ENCODE data around the gene PPP1R12B. TPM values are rescaled to one million over a fixed set of nuclear protein-coding genes. Genes with fewer than 3 reads are reported as not detected.
"Not testable (repeated sequence)": the region's sequence is repeated elsewhere in the genome, so short reads cannot be mapped to it uniquely, and the experiment has no call there.

Gene PPP1R12B
- total RNA-seq, 5 donors from 2014 or later (not counting 1 experiment from before 2014, with no cell fraction given): 24.3 to 40.9 (median 27.0) TPM

DNA sequence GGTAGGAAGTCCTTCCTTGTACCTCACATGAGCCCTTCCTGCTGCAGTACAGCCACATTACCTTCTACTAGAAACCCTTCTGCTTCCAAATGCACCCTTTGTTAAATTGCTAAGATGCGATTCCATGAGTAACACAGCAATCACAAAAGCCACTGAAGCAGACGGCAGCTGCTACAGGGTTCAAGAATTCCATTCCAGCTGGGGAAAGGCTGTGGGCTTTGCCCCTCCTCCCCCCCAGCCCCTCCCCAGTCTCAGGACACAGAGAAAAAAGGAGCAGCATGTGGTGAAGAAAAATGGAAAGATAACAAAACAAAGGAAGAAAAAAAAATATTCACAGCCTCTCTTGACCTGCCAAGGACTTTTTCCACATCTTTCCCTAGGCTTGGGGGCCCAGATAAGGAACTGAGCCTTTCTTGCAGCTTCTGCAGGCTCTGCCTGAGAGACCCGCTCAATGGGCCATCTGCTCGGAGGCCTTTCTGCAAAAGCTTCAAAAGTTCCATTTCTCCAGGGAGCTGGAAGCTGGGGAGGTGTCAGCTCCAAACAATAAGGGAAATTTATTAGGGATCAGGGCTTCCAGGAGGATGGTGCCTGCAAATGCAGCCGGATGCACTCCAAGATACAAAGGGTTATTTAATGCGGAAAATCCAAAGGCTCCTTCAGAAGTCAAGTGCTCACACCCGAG is 289.7 kb downstream of the PPP1R12B start:
- ATAC-seq (replicated peaks in 1 of 4) (no peak), DNase-seq (no peak)
- Histone ChIP-seq H3K4me1 (ENCODE audit: control insufficient read depth in 1 of 2, extremely low read depth in 1 of 2, insufficient read depth in 2 of 2, low read length in 2 of 2) (peaks cover 0 to 13% of the 10 kb centered on the region in 2 experiments), H3K27ac (ENCODE audit: low read length) (no peak overlapping the region), H3K9me3 (no peaks in the 10 kb centered on the region), H3K27me3 (replicated peaks in 1 of 2; ENCODE audit: control insufficient read depth in 2 of 2, extremely low read depth in 1 of 2, insufficient read depth in 2 of 2, low read length in 1 of 2) (peaks cover 6 to 64% of the 10 kb centered on the region in 2 experiments), H3K36me3 (ENCODE audit: control insufficient read depth in 2 of 2, extremely low read depth in 1 of 2, insufficient read depth in 1 of 2, low read length in 1 of 2) (no peaks in the 10 kb centered on the region), H3K4me3 (ENCODE audit: control insufficient read depth in 1 of 2, extremely low read depth in 1 of 2, low read length in 1 of 2) (no peak overlapping the region)
- CTCF ChIA-PET: interaction anchor here in 1 of 2 donors (0.6 kb wide), 1 partner anchor 287 kb away, joined by 5 read pairs; no protein-coding TSS in a partner anchor
- no CpG with 5 or more reads among the region's 7 CpGs for WGBS (ENCODE audit: insufficient coverage)
- Mint-ChIP-seq H3K27ac (no peak overlapping the region), H3K4me3 (no peak overlapping the region), H3K36me3 (no peaks in the 10 kb centered on the region), H3K4me1 (peaks cover 6 to 19% (median 16%) of the 10 kb centered on the region in 3 donors), H3K9me3 (no peaks in the 10 kb centered on the region), H3K27me3 (peaks cover 46 to 60% of the 10 kb centered on the region in 2 donors)
- POLR2A ChIA-PET: no interaction called here

DNA sequence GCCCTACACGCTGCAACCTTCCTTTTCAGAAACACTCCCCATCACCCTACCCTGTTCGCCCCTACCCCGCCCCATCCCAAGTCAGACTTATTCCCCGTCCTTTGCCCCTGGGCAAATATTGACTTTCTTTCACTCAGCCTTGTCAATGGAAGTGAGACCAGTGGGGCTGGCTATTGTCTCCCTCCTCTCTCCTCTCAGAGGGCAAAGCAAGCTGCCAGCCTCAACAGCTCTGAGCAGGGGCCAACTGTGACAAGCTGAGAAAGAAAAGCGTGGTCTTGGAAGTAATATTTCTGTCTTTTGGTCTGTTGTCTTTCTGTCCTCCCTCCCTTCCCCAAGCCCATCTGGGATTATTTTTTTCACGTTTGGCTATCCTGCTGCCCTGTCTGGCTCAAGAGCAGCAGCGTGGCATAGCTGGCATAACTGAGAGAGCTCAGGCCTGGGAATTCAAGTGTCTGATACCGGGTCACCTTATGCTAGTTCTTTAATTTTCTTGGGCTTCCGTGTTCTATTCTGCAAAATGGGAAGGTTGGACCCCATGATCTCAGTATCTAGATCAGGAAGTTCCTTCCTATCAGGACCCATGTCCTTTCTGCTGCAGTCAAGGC is 290.3 kb downstream of the PPP1R12B start:
- Histone ChIP-seq H3K4me1 (ENCODE audit: control insufficient read depth in 1 of 2, extremely low read depth in 1 of 2, insufficient read depth in 2 of 2, low read length in 2 of 2) (peaks cover 0 to 19% of the 10 kb centered on the region in 2 experiments), H3K27me3 (replicated peaks in 1 of 2; ENCODE audit: control insufficient read depth in 2 of 2, extremely low read depth in 1 of 2, insufficient read depth in 2 of 2, low read length in 1 of 2) (peaks cover 6 to 70% of the 10 kb centered on the region in 2 experiments)
- H3K36me3 Mint-ChIP-seq; H3K4me3 Mint-ChIP-seq; CTCF ChIA-PET; H3K9me3 ChIP-seq; H3K27ac Mint-ChIP-seq; H3K4me3 ChIP-seq (ENCODE audit: control insufficient read depth in 1 of 2, extremely low read depth in 1 of 2, low read length in 1 of 2); ATAC-seq (replicated peaks in 1 of 4); H3K9me3 Mint-ChIP-seq; H3K36me3 ChIP-seq (ENCODE audit: control insufficient read depth in 2 of 2, extremely low read depth in 1 of 2, insufficient read depth in 1 of 2, low read length in 1 of 2); H3K27ac ChIP-seq (ENCODE audit: low read length); DNase-seq: not testable (repeated sequence)
- H3K4me1 Mint-ChIP-seq: peaks cover 11 to 23% (median 18%) of the 10 kb centered on the region in 3 donors
- WGBS (ENCODE audit: insufficient coverage): 79% methylated on average over 2 of the region's 9 CpGs
- POLR2A ChIA-PET: interaction anchor here in 1 of 2 donors (0.7 kb wide), 1 partner anchor 32 kb away, joined by 5 read pairs; no protein-coding TSS in a partner anchor
- peaks cover 52 to 61% of the 10 kb centered on the region in 2 donors for H3K27me3 Mint-ChIP-seq

DNA sequence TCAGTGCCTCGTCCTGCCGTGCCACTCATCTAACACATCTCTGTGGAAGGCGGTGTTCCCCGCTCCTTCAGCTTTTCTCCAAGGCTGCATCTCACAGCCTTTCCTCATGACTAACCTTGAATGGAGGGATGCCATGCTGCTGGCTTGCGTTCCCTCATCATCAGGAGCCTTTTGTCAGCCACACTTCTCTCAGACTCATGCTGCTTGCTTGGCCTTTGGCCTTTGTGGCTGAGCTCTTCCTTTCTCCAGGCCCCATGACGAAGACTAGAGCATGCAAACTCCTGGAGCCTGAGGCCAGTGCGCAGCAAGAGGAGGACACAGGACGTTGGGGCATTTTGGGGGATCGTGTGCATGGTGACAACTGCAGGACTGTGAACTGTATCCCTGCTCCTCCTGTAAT is 291.0 kb downstream of the PPP1R12B start:
- peaks cover 6 to 77% of the 10 kb centered on the region in 2 experiments for H3K27me3 ChIP-seq (replicated peaks in 1 of 2; ENCODE audit: control insufficient read depth in 2 of 2, extremely low read depth in 1 of 2, insufficient read depth in 2 of 2, low read length in 1 of 2)

DNA sequence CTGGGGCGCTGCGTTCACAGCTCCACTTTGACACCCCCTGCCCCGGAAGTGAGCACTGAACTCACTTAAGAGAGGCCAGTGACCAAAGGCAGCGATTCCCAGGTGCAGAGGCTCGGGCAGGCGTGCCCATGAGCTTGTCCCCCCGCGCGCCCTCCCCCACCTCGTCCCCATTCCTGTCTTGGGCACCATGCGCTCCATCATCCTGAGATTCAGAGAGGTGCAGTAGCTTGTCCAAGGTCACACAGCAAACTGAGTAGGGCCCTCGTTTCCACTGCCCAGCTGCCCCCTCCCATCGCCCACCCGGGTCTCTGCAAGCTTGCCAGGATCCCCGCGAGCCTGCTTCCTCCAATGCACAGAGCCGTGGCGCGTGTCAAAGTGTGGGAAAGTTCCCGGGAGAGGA is 293.7 kb downstream of the PPP1R12B start:
- POLR2A ChIA-PET: no interaction called here
- ATAC-seq (replicated peaks in 1 of 4) (no peak), DNase-seq (no peak)
- H3K27ac ChIP-seq (ENCODE audit: low read length): no peak overlapping the region
- Mint-ChIP-seq H3K36me3 (no peaks in the 10 kb centered on the region), H3K4me1 (peaks cover 23 to 35% (median 27%) of the 10 kb centered on the region in 3 donors), H3K27me3 (peaks cover 71 to 86% of the 10 kb centered on the region in 2 donors), H3K9me3 (no peaks in the 10 kb centered on the region), H3K27ac (no peak overlapping the region), H3K4me3 (peak overlapping the region; percentile 66 to 81 (median 68))
- peaks cover 4 to 87% of the 10 kb centered on the region in 2 experiments for H3K27me3 ChIP-seq (replicated peaks in 1 of 2; ENCODE audit: control insufficient read depth in 2 of 2, extremely low read depth in 1 of 2, insufficient read depth in 2 of 2, low read length in 1 of 2)
- CTCF ChIA-PET: no interaction called here
- H3K4me3 ChIP-seq (ENCODE audit: control insufficient read depth in 1 of 2, extremely low read depth in 1 of 2, low read length in 1 of 2): peak overlapping the region; percentile 34 to 60
- H3K36me3 ChIP-seq (ENCODE audit: control insufficient read depth in 2 of 2, extremely low read depth in 1 of 2, insufficient read depth in 1 of 2, low read length in 1 of 2): no peaks in the 10 kb centered on the region
- H3K4me1 ChIP-seq (ENCODE audit: control insufficient read depth in 1 of 2, extremely low read depth in 1 of 2, insufficient read depth in 2 of 2, low read length in 2 of 2): peaks cover 0 to 30% of the 10 kb centered on the region in 2 experiments
- WGBS (ENCODE audit: insufficient coverage): 33% methylated on average over 18 of the region's 20 CpGs
- H3K9me3 ChIP-seq: no peaks in the 10 kb centered on the region

More for the DNA sequence above, 291.0 kb downstream of the PPP1R12B start:
- no peaks in the 10 kb centered on the region for H3K9me3 Mint-ChIP-seq
- Histone ChIP-seq H3K9me3 (no peaks in the 10 kb centered on the region), H3K4me3 (ENCODE audit: control insufficient read depth in 1 of 2, extremely low read depth in 1 of 2, low read length in 1 of 2) (no peak overlapping the region), H3K36me3 (ENCODE audit: control insufficient read depth in 2 of 2, extremely low read depth in 1 of 2, insufficient read depth in 1 of 2, low read length in 1 of 2) (no peaks in the 10 kb centered on the region), H3K4me1 (ENCODE audit: control insufficient read depth in 1 of 2, extremely low read depth in 1 of 2, insufficient read depth in 2 of 2, low read length in 2 of 2) (peaks cover 0 to 26% of the 10 kb centered on the region in 2 experiments), H3K27ac (ENCODE audit: low read length) (no peak overlapping the region)
- no peak for ATAC-seq (replicated peaks in 1 of 4)
- WGBS (ENCODE audit: insufficient coverage): 81% methylated on average over 9 of the region's 9 CpGs
- no peak overlapping the region for H3K27ac Mint-ChIP-seq
- no peak for DNase-seq
- H3K4me3 Mint-ChIP-seq: no peak overlapping the region
- CTCF ChIA-PET: no interaction called here
- H3K4me1 Mint-ChIP-seq: peaks cover 18 to 30% (median 25%) of the 10 kb centered on the region in 3 donors
- POLR2A ChIA-PET: no interaction called here
- H3K36me3 Mint-ChIP-seq: no peaks in the 10 kb centered on the region
- H3K27me3 Mint-ChIP-seq: peaks cover 58 to 68% of the 10 kb centered on the region in 2 donors

Other genes with a start within 250 kb of the PPP1R12B start
- gene GPR37L1, start 225.8 kb upstream of the PPP1R12B start, total RNA-seq: not detected
- gene ARL8A, start 204.0 kb upstream of the PPP1R12B start, total RNA-seq: 10 to 100 TPM; 37.8 to 70.2 (median 50.9) TPM
- 100 to 1,000 TPM in 1 of 5 donors, 10 to 100 TPM in 4; 67.1 to 124 (median 71.7) TPM for gene PTPN7, start 188.1 kb upstream of the PPP1R12B start, total RNA-seq
- 10 to 100 TPM in 1 of 5 donors, 1 to 10 TPM in 3, under 1 TPM in 1; 0.58 to 13.1 (median 1.8) TPM for gene LGR6, start 154.9 kb upstream of the PPP1R12B start, total RNA-seq
- 1 to 10 TPM; 1.6 to 4.7 (median 3.4) TPM for gene UBE2T, start 6.8 kb upstream of the PPP1R12B start, total RNA-seq

Measured in T-cell (primary cell).